Ramos (cell line): Measurements from ENCODE around the gene FKBP5.
"Not testable (repeated sequence)": the region's sequence is repeated elsewhere in the genome, so short reads cannot be mapped to it uniquely, and the experiment has no call there.

Experiments
- in situ Hi-C: fragments of 300-500 bp; cut with MboI; formaldehyde crosslinking; loops from one replicate; pipeline ENCODE4 v1.14.3; 2022; ENCODE audit warnings: low sequenced_read_pairs; ENCODE audit not compliant: unreplicated experiment

Gene FKBP5

GRCh38 chr6:35562060-35562459 is 126.7 kb downstream of the FKBP5 start:
- in situ Hi-C loops: no loop called here

DNA sequence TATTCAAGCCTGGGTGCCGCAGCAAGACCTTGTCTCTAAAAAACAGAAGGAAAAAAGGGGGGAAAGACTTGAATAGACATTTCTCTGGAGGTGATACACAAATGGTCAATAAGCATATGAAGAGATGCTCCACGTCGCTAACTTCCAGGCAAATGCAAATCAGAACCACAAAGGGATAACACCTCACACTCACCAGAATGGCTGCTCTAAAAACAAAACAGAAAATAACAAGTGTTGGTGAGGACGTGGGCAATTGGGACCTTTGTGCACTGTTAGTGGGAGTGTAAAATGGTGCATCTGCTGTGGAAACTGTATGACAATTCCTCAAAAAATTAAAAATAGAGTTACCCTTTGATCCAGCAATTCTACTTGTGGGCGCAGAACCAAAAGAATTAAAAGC is 127.6 kb downstream of the FKBP5 start:
- in situ Hi-C loops: no loop called here

DNA sequence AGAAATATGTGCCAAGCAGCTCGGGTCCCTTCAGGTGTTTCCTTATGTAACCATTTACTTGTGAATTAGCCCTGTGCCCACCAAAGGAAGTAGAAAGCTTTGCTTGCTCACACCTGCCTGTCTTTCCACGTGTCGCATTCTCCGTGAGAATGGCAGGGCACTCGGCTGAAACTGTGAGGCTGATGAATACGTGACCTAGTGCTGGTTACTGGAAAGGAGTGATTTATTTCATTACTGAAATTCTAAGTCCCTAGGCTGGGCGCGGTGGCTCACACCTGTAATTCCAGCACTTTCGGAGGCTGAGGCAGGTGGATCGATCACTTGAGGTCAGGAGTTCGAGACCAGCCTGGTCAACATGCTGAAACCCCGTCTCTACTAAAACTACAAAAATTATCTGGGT is 130.1 kb downstream of the FKBP5 start:
- in situ Hi-C loops: no loop called here

DNA sequence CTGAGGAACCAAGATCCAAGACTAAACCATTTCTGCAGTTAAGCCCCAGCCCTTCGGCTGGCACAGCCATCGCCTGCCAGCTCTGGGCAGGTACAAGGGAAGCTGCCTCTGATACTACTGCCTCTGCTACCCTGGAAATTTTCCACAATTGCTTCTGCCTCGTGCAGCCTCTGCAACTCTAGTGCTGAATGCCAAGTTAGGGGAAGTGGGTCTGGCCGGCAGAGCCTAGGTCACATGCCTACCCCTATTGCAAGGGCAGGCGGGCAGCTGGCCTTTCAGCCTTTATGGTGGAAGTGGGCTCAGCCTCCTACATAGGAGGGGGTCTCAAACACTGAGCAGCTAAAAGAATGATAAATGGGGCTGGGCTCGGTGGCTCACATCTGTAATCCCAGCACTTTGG is 131.5 kb downstream of the FKBP5 start:
- in situ Hi-C loops: no loop called here

DNA sequence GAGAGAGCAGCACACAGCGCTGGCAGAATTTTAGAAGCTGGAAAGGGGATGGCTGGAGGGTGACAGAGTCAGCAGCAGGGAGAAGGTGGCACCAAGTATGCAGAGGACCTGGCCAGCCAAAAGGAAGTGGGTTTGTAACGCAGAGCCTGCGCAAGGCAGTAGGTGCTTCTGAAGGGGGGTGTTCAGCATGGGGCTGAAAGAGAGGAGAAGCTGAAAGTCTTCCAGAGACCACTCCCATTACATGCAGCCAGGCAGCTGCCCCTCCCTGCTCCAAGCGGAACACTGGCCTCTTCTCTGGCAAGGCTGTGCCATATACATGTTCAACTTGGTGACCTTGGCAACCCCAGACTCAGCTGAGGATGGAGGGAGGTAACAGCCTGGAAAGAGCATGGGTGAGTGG is 133.9 kb downstream of the FKBP5 start:
- in situ Hi-C loops: no loop called here

GRCh38 chr6:35553315-35553714 is 135.4 kb downstream of the FKBP5 start:
- in situ Hi-C loops: no loop called here

DNA sequence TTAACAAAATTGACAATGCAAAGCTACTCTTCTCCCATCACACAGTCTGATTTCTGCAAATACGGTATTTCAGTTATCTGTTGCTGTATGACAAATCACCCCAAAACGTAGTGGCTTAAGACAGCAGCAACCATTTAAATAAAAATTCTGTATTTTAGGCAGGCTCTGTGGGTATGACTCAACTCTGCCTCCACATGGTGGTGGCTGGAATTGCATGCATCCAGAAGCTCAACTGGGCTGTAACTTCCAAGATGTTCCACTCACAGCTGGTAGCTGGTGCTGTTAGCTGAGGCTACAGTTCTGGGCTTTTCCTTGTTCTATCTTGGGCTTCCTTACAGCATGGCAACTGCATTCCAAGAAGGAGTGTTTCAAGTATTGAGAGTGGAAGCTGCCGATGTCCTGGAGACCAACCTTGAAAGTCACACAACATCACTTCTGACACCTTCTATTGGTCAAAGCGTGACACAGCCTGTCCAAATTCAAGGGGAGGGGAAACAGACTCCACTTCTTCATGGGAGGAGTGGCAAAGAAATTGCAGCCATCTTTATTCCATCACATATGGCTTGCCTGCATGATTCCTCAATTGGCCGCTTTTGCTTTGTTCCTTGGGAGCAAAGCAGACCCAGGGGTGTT is 136.3 kb downstream of the FKBP5 start:
- in situ Hi-C loops: no loop called here

DNA sequence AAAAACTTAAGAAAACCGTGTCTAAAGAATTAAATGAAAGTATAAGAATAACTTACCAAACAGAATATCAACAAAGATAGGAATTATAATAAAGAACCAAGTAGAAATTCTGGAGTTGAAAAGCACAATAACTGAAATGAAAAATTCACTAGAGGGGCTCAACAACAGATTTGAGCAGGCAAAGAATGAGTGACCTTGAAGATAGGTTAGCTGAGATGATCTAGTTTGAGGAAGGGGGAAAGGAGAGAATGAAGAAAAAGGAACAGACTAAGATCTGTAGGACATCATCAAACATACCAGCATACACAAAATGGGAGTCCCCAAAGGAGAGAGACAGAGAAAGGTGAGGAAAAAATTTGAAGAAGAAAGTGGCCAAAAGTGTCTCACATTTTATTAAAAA is 138.3 kb downstream of the FKBP5 start:
- in situ Hi-C loops: no loop called here

- in situ Hi-C loops: no loop called here
Observed at GRCh38 chr6:35547676-35548075, 141.0 kb downstream of the FKBP5 start.

DNA sequence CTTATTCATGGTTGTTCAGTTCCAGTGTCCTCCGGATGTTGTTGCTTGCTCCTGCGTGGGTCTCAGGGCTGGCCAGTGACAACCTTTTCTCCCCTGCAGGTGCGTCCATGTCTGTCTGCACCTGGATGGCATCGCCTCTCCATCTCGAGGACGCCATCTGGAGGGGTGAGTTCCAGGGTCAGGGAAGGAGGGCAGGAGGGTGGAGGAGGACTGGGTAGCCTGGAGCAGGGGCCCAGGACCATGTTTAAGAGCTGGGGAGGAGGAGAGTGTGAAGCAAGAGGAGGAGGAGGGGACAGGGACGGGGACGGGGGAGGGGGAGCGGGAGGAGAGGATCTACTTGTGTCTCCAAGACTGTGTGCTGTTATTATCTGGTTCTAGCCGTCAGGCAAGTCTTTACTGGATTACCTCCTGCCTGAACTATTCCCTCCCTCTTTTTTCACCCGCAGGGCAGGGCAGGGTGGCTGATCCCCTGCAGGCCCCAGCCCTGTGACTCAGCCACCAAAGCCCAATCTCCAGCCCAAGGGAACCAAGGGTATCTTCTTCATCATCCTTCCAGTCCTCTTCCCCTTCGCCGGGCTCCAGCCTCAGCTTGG is 143.8 kb downstream of the FKBP5 start:
- in situ Hi-C loops: no loop called here

DNA sequence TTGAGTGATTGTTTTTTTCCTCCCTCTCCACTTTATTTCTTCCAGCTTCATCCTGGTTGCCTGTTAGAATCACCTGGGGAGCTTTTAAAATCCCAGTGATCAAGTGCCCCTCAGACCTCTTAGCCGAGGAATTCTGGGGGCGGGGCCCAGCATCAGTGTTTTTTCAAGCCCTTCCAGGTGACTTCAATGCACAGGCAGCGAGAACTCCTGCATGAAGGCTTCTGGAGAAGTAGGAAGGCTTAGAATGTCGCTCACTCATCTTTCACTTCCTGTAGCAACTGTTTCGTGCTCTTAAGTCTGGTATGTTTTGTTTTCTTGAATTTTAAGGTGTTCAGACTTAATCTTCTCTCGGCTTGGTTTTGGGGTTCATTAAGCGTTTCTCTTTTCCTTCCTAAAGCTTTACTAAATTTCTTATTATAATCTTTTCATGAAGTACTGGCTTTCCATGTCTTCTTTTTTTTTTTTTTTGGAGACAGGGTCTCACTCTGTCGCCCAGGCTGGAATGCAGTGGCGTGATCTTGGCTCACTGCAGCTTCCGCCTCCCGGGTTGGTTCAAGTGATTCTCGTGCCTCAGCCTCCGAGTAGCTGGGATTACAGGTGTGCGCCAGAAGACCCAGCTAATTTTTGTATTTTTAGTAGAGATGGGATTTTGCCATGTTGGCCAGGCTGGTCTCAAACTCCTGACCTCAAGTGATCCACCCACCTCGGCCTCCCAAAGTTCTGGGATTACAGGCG is 145.1 kb downstream of the FKBP5 start:
- in situ Hi-C loops: no loop called here

GRCh38 chr6:35541836-35542235 is 146.9 kb downstream of the FKBP5 start:
- in situ Hi-C loops: no loop called here

- in situ Hi-C loops: no loop called here
Observed at GRCh38 chr6:35539223-35539622, 149.5 kb downstream of the FKBP5 start.

DNA sequence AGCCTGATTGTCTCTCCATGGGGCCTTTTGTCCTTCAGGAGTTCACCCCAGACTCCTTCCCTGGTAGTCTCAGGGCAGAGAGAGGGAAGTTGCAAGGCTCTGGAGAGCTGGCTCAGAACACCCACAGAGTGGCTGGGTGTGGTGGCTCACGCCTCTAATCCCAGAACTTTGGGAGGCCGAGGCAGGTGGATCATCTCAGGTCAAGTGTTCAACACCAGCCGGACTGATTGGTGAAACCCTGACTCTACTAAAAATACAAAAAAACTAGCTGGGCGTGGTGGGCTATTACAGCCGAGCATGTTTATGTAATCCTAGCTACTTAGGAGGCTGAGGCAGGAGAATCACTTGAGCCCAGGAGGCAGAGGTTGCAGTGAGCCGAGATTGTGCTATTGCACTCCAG is 152.9 kb downstream of the FKBP5 start:
- in situ Hi-C loops: not testable (repeated sequence)

- in situ Hi-C loops: no loop called here
Observed at GRCh38 chr6:35534407-35535170, 154.1 kb downstream of the FKBP5 start.

GRCh38 chr6:35533981-35534380 is 154.7 kb downstream of the FKBP5 start:
- in situ Hi-C loops: no loop called here

DNA sequence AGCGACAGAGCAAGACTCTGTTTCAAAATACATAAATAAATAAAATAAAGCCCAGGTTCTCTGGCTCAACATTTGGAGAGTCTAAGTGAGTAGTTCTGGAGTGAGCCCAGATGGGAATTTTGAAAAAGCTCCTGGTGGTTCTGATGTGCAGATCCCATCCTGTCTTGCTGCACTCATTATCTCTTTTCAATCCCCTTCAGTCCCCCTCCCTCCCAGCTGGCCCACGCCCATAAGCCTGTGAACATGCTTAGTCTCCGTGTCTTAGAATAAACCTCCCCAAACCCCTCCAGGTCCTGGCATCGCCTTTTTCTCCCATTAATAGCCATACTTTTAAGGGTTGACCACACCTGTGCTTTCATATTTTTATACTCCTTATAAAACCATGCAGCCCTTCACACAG is 156.6 kb downstream of the FKBP5 start:
- in situ Hi-C loops: no loop called here

DNA sequence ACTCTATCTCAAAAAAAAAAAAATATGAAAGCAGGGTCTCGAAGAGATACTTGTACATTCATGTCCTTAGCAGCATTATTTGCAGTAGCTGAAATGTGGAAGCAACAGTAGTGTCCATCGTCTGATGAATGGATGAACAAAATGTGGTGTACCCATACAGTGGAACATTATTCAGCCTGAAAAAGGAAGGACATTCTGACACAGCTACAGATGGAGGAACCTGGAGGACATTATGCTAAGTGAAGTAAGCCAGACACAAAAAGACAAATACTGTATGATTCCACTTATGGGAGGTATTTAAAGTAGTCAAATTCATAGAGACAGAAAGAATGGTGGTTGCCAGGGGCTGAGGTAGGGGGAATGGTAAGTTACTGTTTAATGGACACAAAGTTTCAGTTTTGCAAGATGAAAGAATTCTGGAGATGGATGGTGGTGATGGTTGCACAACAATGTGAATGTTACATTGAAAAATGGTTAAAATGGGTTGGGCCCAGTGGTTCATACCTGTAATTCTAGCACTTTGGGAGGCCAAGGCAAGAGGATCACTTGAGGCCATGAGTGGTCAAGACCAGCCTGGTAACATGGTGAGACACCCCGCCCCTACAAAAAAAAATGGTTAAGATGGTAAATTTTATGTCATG is 164.2 kb downstream of the FKBP5 start:
- in situ Hi-C loops: loop anchor here (5.0 kb wide), 1 partner anchor 213 kb away; the partner anchor contains the start of gene ARMC12
